GM23338 (cell line): ENCODE data around the gene MFSD6. TPM values are rescaled to one million over a fixed set of nuclear protein-coding genes. Genes with fewer than 3 reads are reported as not detected.

Source experiments
- ATAC-seq: fragments of 200-7000 bp; cut with Tn5 transposase; 3 replicates; pipeline ENCODE4 v1.9.1; 2020
- DNase-seq: peaks from one replicate; pipeline ENCODE4 v3.0.0-alpha.2; 2015; ENCODE audit warnings: low spot score
- H2AFZ ChIP-seq: fragments of 200-600 bp; sonication (generic); 2 replicates; pipeline ENCODE4 v1.8.0; 2016; ENCODE audit warnings: antibody characterized with exemption, mild to moderate bottlenecking, moderate library complexity
- H3F3A ChIP-seq: fragments of 200-600 bp; sonication (generic); replicated peaks from 2 replicates; pipeline ENCODE4 v1.8.0; 2017; ENCODE audit warnings: antibody characterized with exemption, mixed run types, low read depth
- H3K27ac ChIP-seq: fragments of 200-600 bp; sonication (generic); 2 replicates; pipeline ENCODE4 v1.6.1; 2016; ENCODE audit warnings: low read depth
- H3K27me3 ChIP-seq: fragments of 200-600 bp; sonication (generic); 2 replicates; pipeline ENCODE4 v1.8.0; 2016; ENCODE audit warnings: mild to moderate bottlenecking, mixed run types, moderate library complexity; ENCODE audit not compliant: insufficient read depth
- H3K36me3 ChIP-seq: fragments of 200-600 bp; sonication (generic); 2 replicates; pipeline ENCODE4 v1.8.0; 2016; ENCODE audit warnings: mild to moderate bottlenecking; ENCODE audit not compliant: insufficient read depth
- H3K4me1 ChIP-seq: fragments of 200-600 bp; sonication (generic); 2 replicates; pipeline ENCODE4 v1.8.0; 2016; ENCODE audit warnings: mild to moderate bottlenecking, moderate library complexity; ENCODE audit not compliant: insufficient read depth
- H3K4me2 ChIP-seq: fragments of 200-600 bp; sonication (generic); 2 replicates; pipeline ENCODE4 v1.7.1; 2017; ENCODE audit warnings: mixed run types
- H3K4me3 ChIP-seq: fragments of 200-600 bp; sonication (generic); 2 replicates; pipeline ENCODE4 v1.6.1; 2016; ENCODE audit warnings: mixed run types
- H3K79me2 ChIP-seq: fragments of 200-600 bp; sonication (generic); replicated peaks from 2 replicates; pipeline ENCODE4 v1.8.0; 2017; ENCODE audit warnings: mild to moderate bottlenecking; ENCODE audit not compliant: insufficient read depth
- H3K9me2 ChIP-seq: fragments of 200-600 bp; sonication (generic); 2 replicates; pipeline ENCODE4 v1.8.0; 2017; ENCODE audit not compliant: insufficient read depth
- H4K20me1 ChIP-seq: fragments of 200-600 bp; sonication (generic); replicated peaks from 2 replicates; pipeline ENCODE4 v1.8.0; 2017; ENCODE audit warnings: mild to moderate bottlenecking; ENCODE audit not compliant: insufficient read depth
- H3K27ac Mint-ChIP-seq: 2 replicates; pipeline ENCODE4 v1.8.0; 2020; ENCODE audit warnings: inconsistent platforms, mild to moderate bottlenecking, moderate library complexity, mixed read lengths
- H3K27me3 Mint-ChIP-seq: 3 replicates; pipeline ENCODE4 v1.8.0; 2022; ENCODE audit warnings: low read depth, mild to moderate bottlenecking, moderate library complexity, mixed read lengths, inconsistent platforms; ENCODE audit not compliant: insufficient read depth, poor library complexity
- H3K36me3 Mint-ChIP-seq: 3 replicates; pipeline ENCODE4 v1.8.0; 2021; ENCODE audit warnings: low read depth, mild to moderate bottlenecking, inconsistent platforms, moderate library complexity, mixed read lengths
- H3K4me1 Mint-ChIP-seq: 3 replicates; pipeline ENCODE4 v1.8.0; 2020; ENCODE audit warnings: mild to moderate bottlenecking, inconsistent platforms, mixed read lengths
- H3K4me3 Mint-ChIP-seq: 3 replicates; pipeline ENCODE4 v1.8.0; 2021; ENCODE audit warnings: moderate library complexity, mild to moderate bottlenecking, inconsistent platforms, mixed read lengths
- H3K9me3 Mint-ChIP-seq: 3 replicates; pipeline ENCODE4 v1.8.0; 2020; ENCODE audit warnings: moderate library complexity, mild to moderate bottlenecking, inconsistent platforms, mixed read lengths
- CREB1 ChIP-seq: fragments of 250-450 bp; sonication (Bioruptor Pico); IDR thresholded peaks from 2 replicates; pipeline ENCODE4 v1.5.0; 2020; ENCODE audit warnings: low read depth, mild to moderate bottlenecking, moderate library complexity
- EZH2phosphoT487 ChIP-seq: fragments of 200-600 bp; sonication (generic); IDR thresholded peaks from one replicate; pipeline ENCODE4 v1.8.1; 2018; ENCODE audit warnings: antibody characterized with exemption; ENCODE audit not compliant: unreplicated experiment
- NANOG ChIP-seq: IDR thresholded peaks from 2 replicates; pipeline ENCODE4 v1.6.1; 2016; ENCODE audit warnings: antibody characterized with exemption, borderline replicate concordance
- REST ChIP-seq: IDR thresholded peaks from one replicate; pipeline ENCODE4 v1.6.1; 2018; ENCODE audit warnings: antibody characterized with exemption; ENCODE audit not compliant: unreplicated experiment
- polyA plus RNA-seq: library from polyadenylated mRNA; unstranded; fragments of >200 nt; fragmentation: Nextera tagmentation; extraction: Ambion mirVana; gene quantifications from 2 replicates; pipeline ENCODE4 v1.2.1, GENCODE V29; 2016
- total RNA-seq: library from RNA; depleted of rRNA; stranded (reverse); fragments of >200 nt; shearing (Covaris generic); gene quantifications from 2 replicates; pipeline ENCODE4 v1.2.3, GENCODE V29; 2014
- TF ChIP-seq, protein P1 (sequence below): fragments of 250-450 bp; sonication (Bioruptor Pico); IDR thresholded peaks from 2 replicates; pipeline ENCODE4 v1.5.0; 2020; ENCODE audit warnings: mild to moderate bottlenecking, moderate library complexity

Gene MFSD6
- total and polyA plus RNA-seq, 2 experiments from 2014 or later, result 2.3 to 9.6 TPM

DNA sequence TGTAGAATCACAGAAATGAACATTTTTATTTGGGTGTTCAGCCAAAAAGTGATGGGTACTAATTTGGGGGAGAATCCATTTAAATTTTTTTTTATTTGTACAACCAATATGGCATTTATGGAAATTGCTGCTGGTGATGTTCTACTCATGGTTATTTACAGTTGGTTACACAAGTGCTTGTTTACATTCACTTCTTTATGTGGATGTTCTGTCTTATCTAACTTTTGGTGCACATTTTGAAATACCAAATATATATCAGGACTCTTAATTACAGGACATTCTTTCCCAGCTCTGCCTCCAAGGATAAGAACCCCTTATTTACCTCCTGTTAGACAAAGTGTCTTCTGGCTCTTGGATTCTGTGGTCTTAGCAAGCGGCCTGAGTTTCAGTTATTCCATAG, 91.1 kb downstream of the MFSD6 start (continued):
- TF ChIP-seq, protein P1, sequence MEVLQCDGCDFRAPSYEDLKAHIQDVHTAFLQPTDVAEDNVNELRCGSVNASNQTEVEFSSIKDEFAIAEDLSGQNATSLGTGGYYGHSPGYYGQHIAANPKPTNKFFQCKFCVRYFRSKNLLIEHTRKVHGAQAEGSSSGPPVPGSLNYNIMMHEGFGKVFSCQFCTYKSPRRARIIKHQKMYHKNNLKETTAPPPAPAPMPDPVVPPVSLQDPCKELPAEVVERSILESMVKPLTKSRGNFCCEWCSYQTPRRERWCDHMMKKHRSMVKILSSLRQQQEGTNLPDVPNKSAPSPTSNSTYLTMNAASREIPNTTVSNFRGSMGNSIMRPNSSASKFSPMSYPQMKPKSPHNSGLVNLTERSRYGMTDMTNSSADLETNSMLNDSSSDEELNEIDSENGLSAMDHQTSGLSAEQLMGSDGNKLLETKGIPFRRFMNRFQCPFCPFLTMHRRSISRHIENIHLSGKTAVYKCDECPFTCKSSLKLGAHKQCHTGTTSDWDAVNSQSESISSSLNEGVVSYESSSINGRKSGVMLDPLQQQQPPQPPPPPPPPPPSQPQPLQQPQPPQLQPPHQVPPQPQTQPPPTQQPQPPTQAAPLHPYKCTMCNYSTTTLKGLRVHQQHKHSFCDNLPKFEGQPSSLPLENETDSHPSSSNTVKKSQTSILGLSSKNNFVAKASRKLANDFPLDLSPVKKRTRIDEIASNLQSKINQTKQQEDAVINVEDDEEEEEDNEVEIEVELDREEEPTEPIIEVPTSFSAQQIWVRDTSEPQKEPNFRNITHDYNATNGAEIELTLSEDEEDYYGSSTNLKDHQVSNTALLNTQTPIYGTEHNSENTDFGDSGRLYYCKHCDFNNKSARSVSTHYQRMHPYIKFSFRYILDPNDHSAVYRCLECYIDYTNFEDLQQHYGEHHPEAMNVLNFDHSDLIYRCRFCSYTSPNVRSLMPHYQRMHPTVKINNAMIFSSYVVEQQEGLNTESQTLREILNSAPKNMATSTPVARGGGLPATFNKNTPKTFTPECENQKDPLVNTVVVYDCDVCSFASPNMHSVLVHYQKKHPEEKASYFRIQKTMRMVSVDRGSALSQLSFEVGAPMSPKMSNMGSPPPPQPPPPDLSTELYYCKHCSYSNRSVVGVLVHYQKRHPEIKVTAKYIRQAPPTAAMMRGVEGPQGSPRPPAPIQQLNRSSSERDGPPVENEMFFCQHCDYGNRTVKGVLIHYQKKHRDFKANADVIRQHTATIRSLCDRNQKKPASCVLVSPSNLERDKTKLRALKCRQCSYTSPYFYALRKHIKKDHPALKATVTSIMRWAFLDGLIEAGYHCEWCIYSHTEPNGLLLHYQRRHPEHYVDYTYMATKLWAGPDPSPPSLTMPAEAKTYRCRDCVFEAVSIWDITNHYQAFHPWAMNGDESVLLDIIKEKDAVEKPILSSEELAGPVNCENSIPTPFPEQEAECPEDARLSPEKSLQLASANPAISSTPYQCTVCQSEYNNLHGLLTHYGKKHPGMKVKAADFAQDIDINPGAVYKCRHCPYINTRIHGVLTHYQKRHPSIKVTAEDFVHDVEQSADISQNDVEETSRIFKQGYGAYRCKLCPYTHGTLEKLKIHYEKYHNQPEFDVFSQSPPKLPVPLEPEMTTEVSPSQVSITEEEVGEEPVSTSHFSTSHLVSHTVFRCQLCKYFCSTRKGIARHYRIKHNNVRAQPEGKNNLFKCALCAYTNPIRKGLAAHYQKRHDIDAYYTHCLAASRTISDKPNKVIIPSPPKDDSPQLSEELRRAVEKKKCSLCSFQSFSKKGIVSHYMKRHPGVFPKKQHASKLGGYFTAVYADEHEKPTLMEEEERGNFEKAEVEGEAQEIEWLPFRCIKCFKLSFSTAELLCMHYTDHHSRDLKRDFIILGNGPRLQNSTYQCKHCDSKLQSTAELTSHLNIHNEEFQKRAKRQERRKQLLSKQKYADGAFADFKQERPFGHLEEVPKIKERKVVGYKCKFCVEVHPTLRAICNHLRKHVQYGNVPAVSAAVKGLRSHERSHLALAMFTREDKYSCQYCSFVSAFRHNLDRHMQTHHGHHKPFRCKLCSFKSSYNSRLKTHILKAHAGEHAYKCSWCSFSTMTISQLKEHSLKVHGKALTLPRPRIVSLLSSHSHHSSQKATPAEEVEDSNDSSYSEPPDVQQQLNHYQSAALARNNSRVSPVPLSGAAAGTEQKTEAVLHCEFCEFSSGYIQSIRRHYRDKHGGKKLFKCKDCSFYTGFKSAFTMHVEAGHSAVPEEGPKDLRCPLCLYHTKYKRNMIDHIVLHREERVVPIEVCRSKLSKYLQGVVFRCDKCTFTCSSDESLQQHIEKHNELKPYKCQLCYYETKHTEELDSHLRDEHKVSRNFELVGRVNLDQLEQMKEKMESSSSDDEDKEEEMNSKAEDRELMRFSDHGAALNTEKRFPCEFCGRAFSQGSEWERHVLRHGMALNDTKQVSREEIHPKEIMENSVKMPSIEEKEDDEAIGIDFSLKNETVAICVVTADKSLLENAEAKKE, result no peak

DNA sequence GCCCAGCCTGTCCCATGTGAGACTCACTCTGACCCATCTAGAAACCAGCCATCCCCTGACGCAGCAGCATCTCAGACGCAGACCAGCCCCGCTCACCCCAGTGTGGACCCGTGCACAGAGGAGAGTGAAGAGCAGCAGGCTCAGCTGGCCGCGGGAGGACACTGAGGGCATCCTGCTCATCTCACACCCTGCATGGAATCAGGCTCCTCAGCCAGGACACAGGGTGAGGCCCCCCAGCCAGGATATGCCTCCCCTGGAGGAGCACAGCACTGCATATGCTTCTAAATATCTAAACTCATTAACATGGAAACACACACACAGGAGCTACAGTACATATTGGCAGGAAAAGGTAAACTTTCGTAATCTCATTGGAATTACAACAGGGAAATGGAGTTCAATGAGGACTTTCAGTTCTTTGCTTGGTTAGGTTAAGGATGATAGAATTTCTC, 91.9 kb downstream of the MFSD6 start:
- Histone ChIP-seq H3K4me1 (peaks cover 10% of the 10 kb centered on the region), H3K27ac (no peak overlapping the region), H3K9me2 (no peaks in the 10 kb centered on the region), H3K4me2 (0 out of 2 replicates have a peak overlapping the region, but pooled peaks have one; percentile 3), H4K20me1 (no peaks in the 10 kb centered on the region), H3K79me2 (no peaks in the 10 kb centered on the region), H3K27me3 (no peaks in the 10 kb centered on the region), H2AFZ (no peak overlapping the region), H3F3A (no peaks in the 10 kb centered on the region), H3K4me3 (no peak overlapping the region), H3K36me3 (no peaks in the 10 kb centered on the region)
- peak; percentile 92 for ATAC-seq
- H3K27ac Mint-ChIP-seq, result peak overlapping the region; percentile 61; the same call in 1 of the 2 replicates
- no peaks in the 10 kb centered on the region for H3K9me3 Mint-ChIP-seq
- peaks cover 17% of the 10 kb centered on the region; the same call in 2 of the 3 replicates for H3K4me1 Mint-ChIP-seq
- no peaks in the 10 kb centered on the region for H3K36me3 Mint-ChIP-seq
- no peak overlapping the region for H3K4me3 Mint-ChIP-seq
- peak; percentile 31 for DNase-seq
- no peaks in the 10 kb centered on the region for H3K27me3 Mint-ChIP-seq
- TF ChIP-seq EZH2phosphoT487, result no peak
- TF ChIP-seq, protein P1, result no peak
- TF ChIP-seq REST, result no peak
- no peak for TF ChIP-seq CREB1 (CRISPR knock-in tag)
- TF ChIP-seq NANOG, result no peak
